Neural cell (in vitro differentiated cells): ENCODE measurements around the gene HEXD. TPM values are rescaled to one million over a fixed set of nuclear protein-coding genes. Genes with fewer than 3 reads are reported as not detected.

ENCODE experiments used
- H2AFZ ChIP-seq: fragments of 200-600, 300-800 bp; sonication (generic), shearing (Covaris generic); 2 replicates; pipeline ENCODE4 v1.6.0; 2014; ENCODE audit warnings: low read depth, mild to moderate bottlenecking, antibody characterized with exemption, low read length, moderate library complexity
- H3F3A ChIP-seq: fragments of 200-600 bp; shearing (Covaris generic); 2 replicates; pipeline ENCODE4 v1.6.1; 2016; ENCODE audit warnings: mild to moderate bottlenecking, moderate library complexity, mixed read lengths, antibody characterized with exemption, low read length; ENCODE audit not compliant: insufficient read depth, poor library complexity, severe bottlenecking
- H3K27ac ChIP-seq: fragments of 200-600, 300-800 bp; sonication (generic), shearing (Covaris generic); 2 replicates; pipeline ENCODE4 v1.5.1; 2014; ENCODE audit warnings: mild to moderate bottlenecking, low read length, moderate library complexity
- H3K27me3 ChIP-seq: fragments of 300-800, 200-600 bp; sonication (generic), shearing (Covaris generic); 2 replicates; pipeline ENCODE4 v1.6.0; 2014; ENCODE audit warnings: mild to moderate bottlenecking, low read depth, low read length, moderate library complexity; ENCODE audit not compliant: insufficient read depth
- H3K36me3 ChIP-seq: fragments of 300-800, 200-600 bp; sonication (generic), shearing (Covaris generic); 2 replicates; pipeline ENCODE4 v1.5.1; 2014; ENCODE audit warnings: mild to moderate bottlenecking, antibody characterized with exemption, low read length, moderate library complexity; ENCODE audit not compliant: insufficient read depth
- H3K4me2 ChIP-seq: fragments of 300-800, 200-600 bp; sonication (generic), shearing (Covaris generic); 2 replicates; pipeline ENCODE4 v1.6.0; 2014; ENCODE audit warnings: mild to moderate bottlenecking, low read length
- H3K4me3 ChIP-seq: fragments of 300-800, 200-600 bp; sonication (generic), shearing (Covaris generic); 2 replicates; pipeline ENCODE4 v1.5.1; 2014; ENCODE audit warnings: mild to moderate bottlenecking, low read length, moderate library complexity
- H3K79me2 ChIP-seq: fragments of 200-600 bp; shearing (Covaris generic); replicated peaks from 2 replicates; pipeline ENCODE4 v1.6.0; 2014; ENCODE audit warnings: mild to moderate bottlenecking, low read length, moderate library complexity; ENCODE audit not compliant: insufficient read depth
- H3K9ac ChIP-seq: fragments of 300-800, 200-600 bp; sonication (generic), shearing (Covaris generic); 2 replicates; pipeline ENCODE4 v1.6.1; 2016; ENCODE audit warnings: mild to moderate bottlenecking, low read length, mixed read lengths
- H3K9me2 ChIP-seq: fragments of 200-600 bp; shearing (Covaris generic); 2 replicates; pipeline ENCODE4 v1.6.1; 2016; ENCODE audit warnings: mild to moderate bottlenecking, low read length, mixed read lengths; ENCODE audit not compliant: insufficient read depth
- H3K9me3 ChIP-seq: fragments of 200-600, 300-800 bp; sonication (generic), shearing (Covaris generic); 2 replicates; pipeline ENCODE4 v1.6.1; 2016; ENCODE audit warnings: mild to moderate bottlenecking, mixed run types, low read length, moderate library complexity, mixed read lengths
- H4K20me1 ChIP-seq: fragments of 200-600 bp; shearing (Covaris generic); 2 replicates; pipeline ENCODE4 v1.6.1; 2016; ENCODE audit warnings: mild to moderate bottlenecking, mixed run types; ENCODE audit not compliant: insufficient read depth
- CTCF ChIP-seq: fragments of 450-650 bp; IDR thresholded peaks from 2 replicates; pipeline ENCODE4 v1.5.1; 2014; ENCODE audit warnings: antibody characterized with exemption, mild to moderate bottlenecking, moderate library complexity; ENCODE audit not compliant: poor library complexity, severe bottlenecking
- EP300 ChIP-seq: fragments of 450-650 bp; conservative IDR thresholded peaks from 2 replicates; pipeline ENCODE4 v1.6.1; 2014; ENCODE audit warnings: antibody characterized with exemption, mild to moderate bottlenecking, moderate library complexity; ENCODE audit not compliant: poor library complexity, severe bottlenecking
- EZH2 ChIP-seq: fragments of 200-600, 300-800 bp; shearing (Covaris generic), sonication (generic); IDR thresholded peaks from 2 replicates; pipeline ENCODE4 v1.6.1; 2014; ENCODE audit warnings: antibody characterized with exemption, low read length, borderline replicate concordance, mild to moderate bottlenecking; ENCODE audit not compliant: insufficient read depth, poor library complexity, severe bottlenecking
- MXI1 ChIP-seq: fragments of 450-650 bp; conservative IDR thresholded peaks from 2 replicates; pipeline ENCODE4 v1.6.1; 2014; ENCODE audit warnings: antibody characterized with exemption, mild to moderate bottlenecking; ENCODE audit not compliant: poor library complexity, severe bottlenecking
- POLR2AphosphoS5 ChIP-seq: IDR thresholded peaks from 2 replicates; pipeline ENCODE4 v1.6.1; 2012
- RAD21 ChIP-seq: fragments of 450-650 bp; conservative IDR thresholded peaks from 2 replicates; pipeline ENCODE4 v1.6.1; 2014; ENCODE audit warnings: antibody characterized with exemption, mild to moderate bottlenecking, moderate library complexity
- REST ChIP-seq: IDR thresholded peaks from 2 replicates; pipeline ENCODE4 v1.6.1; 2012; ENCODE audit warnings: borderline replicate concordance
- SMC3 ChIP-seq: fragments of 450-650 bp; conservative IDR thresholded peaks from 2 replicates; pipeline ENCODE4 v1.6.1; 2014; ENCODE audit warnings: antibody characterized with exemption, mild to moderate bottlenecking, moderate library complexity; ENCODE audit not compliant: poor library complexity
- TAF1 ChIP-seq: IDR thresholded peaks from 2 replicates; pipeline ENCODE4 v1.6.1; 2012; ENCODE audit warnings: low read depth
- polyA plus RNA-seq: library from polyadenylated mRNA; depleted of rRNA; stranded (reverse); fragments of >200 nt; gene quantifications from 2 replicates; pipeline ENCODE4 v1.2.3, GENCODE V29; 2014

HEXD gene
- polyA plus RNA-seq, 1 donor from 2014 or later = 72.8 TPM

GRCh38 chr17:82449883-82450356 is 31.8 kb downstream of the HEXD start:
- Histone ChIP-seq H3K27me3 (no peaks in the 10 kb centered on the region), H3K9ac (peak overlapping the region; percentile 84), H3K27ac (peak overlapping the region; percentile 76), H3K4me3 (peak overlapping the region; percentile 86), H4K20me1 (no peaks in the 10 kb centered on the region), H3K36me3 (no peaks in the 10 kb centered on the region), H3K9me3 (no peaks in the 10 kb centered on the region), H3K9me2 (no peaks in the 10 kb centered on the region), H3K4me2 (peak overlapping the region; percentile 35), H2AFZ (no peak overlapping the region), H3K79me2 (peaks cover 10% of the 10 kb centered on the region), H3F3A (no peaks in the 10 kb centered on the region)
- TF ChIP-seq REST (no peak), SMC3 (no peak), EZH2 (no peak), CTCF (no peak), TAF1 (no peak), RAD21 (no peak), EP300 (no peak), MXI1 (no peak), POLR2AphosphoS5 (no peak)

GRCh38 chr17:82450357-82451106 is 32.4 kb downstream of the HEXD start, which contains the start of gene CYBC1:
TSS of gene CYBC1 (minus strand) at chr17:82450752. CDS start at chr17:82449254, 1,498 bp downstream.
- Histone ChIP-seq H3K27ac (peak within 1 kb of the TSS; percentile 76), H3K4me2 (peak within 1 kb of the TSS; percentile 60), H3F3A (no peaks in the 10 kb centered on the region), H4K20me1 (no peaks in the 10 kb centered on the region), H3K27me3 (no peaks in the 10 kb centered on the region), H3K79me2 (peaks cover 10% of the 10 kb centered on the region), H3K9ac (peak within 1 kb of the TSS; percentile 84), H3K9me2 (no peaks in the 10 kb centered on the region), H3K9me3 (no peaks in the 10 kb centered on the region), H3K4me3 (peak within 1 kb of the TSS; percentile 86), H2AFZ (peak within 1 kb of the TSS; percentile 71), H3K36me3 (no peaks in the 10 kb centered on the region)
- TF ChIP-seq CTCF = no peak
- peak; percentile 50 for TF ChIP-seq EP300
- no peak for TF ChIP-seq EZH2
- TF ChIP-seq REST = peak; percentile 79
- peak; percentile 96 for TF ChIP-seq POLR2AphosphoS5
- TF ChIP-seq TAF1 = peak; percentile 82
- no peak for TF ChIP-seq RAD21
- TF ChIP-seq SMC3 = peak; percentile 57
- TF ChIP-seq MXI1 = peak; percentile 84
